K562 (cell line): Measurements from ENCODE around the gene RIMS3. TPM values are rescaled to one million over a fixed set of nuclear protein-coding genes. Genes with fewer than 3 reads are reported as not detected.

ENCODE experiments used
- ATAC-seq: fragments of 200-7000 bp; cut with Tn5 transposase; 3 replicates; pipeline ENCODE4 v1.9.1; 2020; ENCODE audit warnings: moderate library complexity
- BruUV-seq: library from RNA; stranded (reverse); fragments of 400-500 nt; replicated peaks from 2 replicates; lab custom pipeline; 2021; lab: Mats Ljungman, UMichigan
- CTCF ChIA-PET: fragments of 300-600 bp; formaldehyde crosslinking; extraction: SDS; loops from one replicate; lab custom pipeline; 2021; ENCODE audit warnings: low intra/inter-chr PET ratio; lab: Yijun Ruan, JAX
- POLR2A ChIA-PET: fragments of 300-600, 350-650 bp; sonication (Branson Sonifier 250); formaldehyde crosslinking; extraction: SDS; loops from one replicate; lab custom pipeline; 2021; ENCODE audit warnings: antibody characterized with exemption, inconsistent platforms; lab: Yijun Ruan, JAX
- DNase-seq, 4 experiments: peaks; one replicate each; pipeline versions ENCODE4 v3.0.0 to v3.0.0-alpha.2; 2011 to 2018; ENCODE audit warnings: low spot score in 3 of 4, mixed read lengths in 3 of 4; ENCODE audit errors: extremely low read depth in 1 of 4
- FAIRE-seq: peaks from 2 replicates; lab custom pipeline; 2011; peaks lifted over from hg19 to GRCh38; lab: Jason Lieb, UNC
- H2AFZ ChIP-seq: 2 replicates; pipeline ENCODE4 v1.6.0; 2011; ENCODE audit warnings: low read depth, low read length, control low read depth, inconsistent platforms
- H3K27ac ChIP-seq: fragments of 200-600 bp; 3 replicates; pipeline ENCODE4 v1.8.0; 2011; ENCODE audit warnings: low read depth, mild to moderate bottlenecking, control low read depth, inconsistent platforms, low read length, moderate library complexity, mixed read lengths; ENCODE audit errors: extremely low read depth
- H3K27me3 ChIP-seq, 2 experiments: fragments of 300-600 bp in 1 of 2; 2 replicates in 1 of 2; 3 replicates in 1 of 2; pipeline versions ENCODE4 v1.6.0 to v1.8.0; 2011; ENCODE audit warnings: inconsistent platforms in 2 of 2, low read length in 2 of 2, mild to moderate bottlenecking in 1 of 2, mixed read lengths in 1 of 2, moderate library complexity in 1 of 2; ENCODE audit not compliant: control insufficient read depth in 2 of 2, insufficient read depth in 2 of 2
- H3K36me3 ChIP-seq: fragments of 300-600 bp; 3 replicates; pipeline ENCODE4 v1.8.0; 2011; ENCODE audit warnings: mild to moderate bottlenecking, low read length, inconsistent platforms; ENCODE audit not compliant: control insufficient read depth, insufficient read depth
- H3K4me1 ChIP-seq, 2 experiments: fragments of 200-600 bp in 1 of 2; replicated peaks in 1 of 2; 2 replicates in 1 of 2; 3 replicates in 1 of 2; pipeline versions ENCODE4 v1.5.1 to v1.8.0; 2011; ENCODE audit warnings: inconsistent platforms in 2 of 2, low read length in 2 of 2, mild to moderate bottlenecking in 1 of 2, mixed read lengths in 1 of 2, moderate library complexity in 1 of 2; ENCODE audit not compliant: control insufficient read depth in 2 of 2, insufficient read depth in 2 of 2
- H3K4me2 ChIP-seq: 2 replicates; pipeline ENCODE4 v1.6.1; 2011; ENCODE audit warnings: low read length, control low read depth, inconsistent platforms, mixed read lengths; ENCODE audit not compliant: insufficient read depth
- H3K4me3 ChIP-seq: fragments of 200-600 bp; sonication (generic), shearing (Covaris generic); 2 replicates; pipeline ENCODE4 v1.5.1; 2016; ENCODE audit warnings: control low read depth, inconsistent platforms
- H3K79me2 ChIP-seq: fragments of 200-600 bp; 3 replicates; pipeline ENCODE4 v1.8.0; 2011; ENCODE audit warnings: low read length, inconsistent platforms; ENCODE audit not compliant: control insufficient read depth, insufficient read depth
- H3K9ac ChIP-seq, 2 experiments: 2 replicates each; pipeline versions ENCODE4 v1.6.0 to v1.6.1; 2011; ENCODE audit warnings: low read depth in 2 of 2, low read length in 2 of 2, control low read depth in 1 of 2, inconsistent platforms in 1 of 2, mild to moderate bottlenecking in 1 of 2, mixed read lengths in 1 of 2; ENCODE audit not compliant: insufficient read depth in 1 of 2
- H3K9me1 ChIP-seq: one replicate; pipeline ENCODE4 v1.6.0; 2011; ENCODE audit warnings: inconsistent platforms, mild to moderate bottlenecking, low read length, moderate library complexity; ENCODE audit not compliant: control insufficient read depth, insufficient read depth
- H3K9me3 ChIP-seq: replicated peaks from 2 replicates; pipeline ENCODE4 v1.5.1; 2011; ENCODE audit warnings: low read depth, low read length, inconsistent platforms; ENCODE audit not compliant: control insufficient read depth, insufficient read depth
- H4K20me1 ChIP-seq: replicated peaks from 2 replicates; pipeline ENCODE4 v1.6.1; 2011; ENCODE audit warnings: low read length, inconsistent platforms, mixed read lengths; ENCODE audit not compliant: control insufficient read depth, insufficient read depth
- ADNP ChIP-seq: fragments of 200-800 bp; sonication (Bioruptor generic); IDR thresholded peaks from 2 replicates; pipeline ENCODE4 v1.6.1; 2016; ENCODE audit warnings: missing genetic modification characterization, missing compliant biosample characterization
- BRF1 ChIP-seq: IDR thresholded peaks from 3 replicates; pipeline ENCODE4 v1.6.1; 2011; ENCODE audit warnings: borderline replicate concordance, mild to moderate bottlenecking; ENCODE audit not compliant: insufficient read length; ENCODE audit errors: extremely low read depth
- DIDO1 ChIP-seq: fragments of 450-650 bp; IDR thresholded peaks from 2 replicates; pipeline ENCODE4 v1.6.1; 2016; ENCODE audit warnings: low read depth, missing biosample characterization, missing genetic modification characterization
- FOXA3 ChIP-seq, 2 experiments: fragments of 450-650 bp in 1 of 2; sonication (generic) in 1 of 2; formaldehyde crosslinking; IDR thresholded peaks in 1 of 2; conservative IDR thresholded peaks in 1 of 2; 2 replicates each; pipeline versions ENCODE4 v1.4.0 to v1.8.0; 2020 to 2022; ENCODE audit warnings: mild to moderate bottlenecking in 2 of 2, missing genetic modification reagents in 1 of 2
- HIVEP1 ChIP-seq: fragments of 250-450 bp; sonication (Bioruptor Pico); IDR thresholded peaks from 2 replicates; pipeline ENCODE4 v1.4.0; 2020; ENCODE audit warnings: mild to moderate bottlenecking
- NCOA2 ChIP-seq, 2 experiments: fragments of 450-650 bp; IDR thresholded peaks; 2 replicates each; pipeline ENCODE4 v1.6.1; 2018; ENCODE audit warnings: mild to moderate bottlenecking in 2 of 2, moderate library complexity in 1 of 2; ENCODE audit not compliant: partially characterized antibody in 2 of 2
- POU5F1 ChIP-seq: fragments of 150-350 bp; IDR thresholded peaks from 2 replicates; pipeline ENCODE4 v1.6.1; 2014; ENCODE audit warnings: borderline replicate concordance, low read length, low read depth, mild to moderate bottlenecking; ENCODE audit not compliant: partially characterized antibody
- SRSF1 ChIP-seq: fragments of 200-400 bp; formaldehyde crosslinking; IDR thresholded peaks from 2 replicates; pipeline ENCODE4 v1.6.1; 2017; ENCODE audit warnings: mild to moderate bottlenecking, low read depth, low read length, moderate library complexity
- TEAD2 ChIP-seq: fragments of 450-650 bp; IDR thresholded peaks from 2 replicates; pipeline ENCODE4 v1.6.1; 2016; ENCODE audit warnings: missing genetic modification characterization, control low read depth, missing compliant biosample characterization
- XRCC3 ChIP-seq: fragments of 450-650 bp; IDR thresholded peaks from 2 replicates; pipeline ENCODE4 v1.6.1; 2017; ENCODE audit warnings: mild to moderate bottlenecking, moderate library complexity
- ZNF124 ChIP-seq: sonication (generic); formaldehyde crosslinking; IDR thresholded peaks from 2 replicates; pipeline ENCODE4 v1.8.1; 2022; ENCODE audit warnings: missing genetic modification reagents
- ZNF165 ChIP-seq: fragments of 250-450 bp; sonication (Bioruptor Pico); IDR thresholded peaks from 2 replicates; pipeline ENCODE4 v1.4.0; 2020; ENCODE audit warnings: borderline replicate concordance
- ZNF644 ChIP-seq: fragments of 200-800 bp; sonication (Bioruptor generic); IDR thresholded peaks from 2 replicates; pipeline ENCODE4 v1.6.1; 2016; ENCODE audit warnings: low read depth, missing genetic modification characterization, missing compliant biosample characterization
- ZNF76 ChIP-seq: fragments of 250-450 bp; sonication (Bioruptor Pico); IDR thresholded peaks from 2 replicates; pipeline ENCODE4 v1.4.0; 2020; ENCODE audit warnings: mild to moderate bottlenecking, moderate library complexity, borderline replicate concordance
- WGBS: fragments of 100-300 bp; shearing (Covaris generic); methylation state at CpG from one replicate; pipeline ENCODE4 v1.1.6; 2016; ENCODE audit warnings: low coverage, mixed read lengths; ENCODE audit not compliant: insufficient coverage; ENCODE audit errors: missing lambda C conversion rate; 5-methylcytosine and 5-hydroxymethylcytosine counted together
- in situ Hi-C: fragments of 300-500 bp; cut with MboI; formaldehyde crosslinking; loops from 4 replicates; pipeline ENCODE4 v1.15.0; 2018; ENCODE audit warnings: inconsistent platforms, mixed read lengths
- intact Hi-C: fragments of 100-400 bp; cut with micrococcal nuclease; formaldehyde crosslinking; loops from 2 replicates; pipeline ENCODE4 v1.14.2; 2022
- polyA plus RNA-seq, 8 experiments: library from polyadenylated mRNA; depleted of rRNA in 4 of 8; stranded (reverse) in 5 of 8; unstranded in 3 of 8; fragments of >200 nt; fragmentation: Nextera tagmentation in 2 of 8; fragmentation: Illumina TruSeq in 1 of 8; extraction: Ambion mirVana in 2 of 8; extraction: Trizol in 1 of 8; gene quantifications; 2 replicates each; pipeline versions ENCODE4 v1.2.1 to v1.2.3, GENCODE V29; 2011 to 2014; ENCODE audit warnings: inconsistent platforms in 1 of 8, missing spikeins in 1 of 8
- total RNA-seq, 7 experiments: library from RNA; depleted of rRNA in 6 of 7; stranded (reverse); fragments of >200 nt in 6 of 7; fragmentation: Illumina TruSeq in 2 of 7; extraction: Trizol in 2 of 7; gene quantifications; 2 replicates each; pipeline versions ENCODE4 v1.2.1 to v1.2.3, GENCODE V29; 2011 to 2021; ENCODE audit warnings: low replicate concordance in 1 of 7
- TF ChIP-seq, protein P1 (sequence below): fragments of 450-650 bp; IDR thresholded peaks from 2 replicates; pipeline ENCODE4 v1.6.1; 2016; ENCODE audit warnings: low read depth, mild to moderate bottlenecking, moderate library complexity
- TF ChIP-seq, protein P2 (sequence below): fragments of 250-450 bp; sonication (Bioruptor Pico); IDR thresholded peaks from 2 replicates; pipeline ENCODE4 v1.8.0; 2021; ENCODE audit warnings: moderate library complexity, mild to moderate bottlenecking, inconsistent platforms
- TF ChIP-seq, protein P3 (sequence below): fragments of 450-650 bp; IDR thresholded peaks from one replicate; pipeline ENCODE4 v1.6.1; 2018; ENCODE audit warnings: mild to moderate bottlenecking, moderate library complexity; ENCODE audit not compliant: partially characterized antibody
- TF ChIP-seq, protein P4 (sequence below): fragments of 450-650 bp; IDR thresholded peaks from 2 replicates; pipeline ENCODE4 v1.6.1; 2018; ENCODE audit warnings: mild to moderate bottlenecking, low read depth; ENCODE audit not compliant: partially characterized antibody

RIMS3 gene
- total and polyA plus RNA-seq, 9 of the 15 experiments (the other 6 are each of a cell fraction or from before 2014, with no cell fraction given), result 0.06 to 1.2 (median 0.59) TPM

DNA sequence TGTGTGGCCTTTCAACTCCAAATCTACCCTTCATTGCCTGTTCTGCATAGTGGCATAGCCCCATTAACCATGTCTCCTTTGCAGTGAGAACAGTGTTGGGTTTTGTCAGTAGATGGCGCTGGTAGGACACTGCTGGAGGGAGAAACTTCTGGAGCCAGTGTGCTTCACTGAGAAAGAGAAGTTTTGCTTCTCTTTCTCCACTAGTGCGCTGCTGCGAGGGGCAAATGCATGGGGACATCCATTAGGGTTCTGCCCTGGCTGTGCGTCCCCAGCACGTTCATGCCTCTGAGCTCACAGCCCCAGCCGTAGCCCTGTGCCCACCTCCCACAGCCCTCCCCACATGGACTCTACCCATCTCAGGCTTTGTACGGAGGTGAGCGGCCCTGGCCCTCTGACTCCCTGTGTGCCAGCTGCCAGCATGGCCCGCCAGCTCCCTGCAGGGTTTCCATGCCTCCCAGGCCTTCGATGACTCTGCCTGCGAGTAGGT lies 53.1 kb downstream of the RIMS3 start (continued):
- TF ChIP-seq ADNP (tag) (no peak), HIVEP1 (no peak), ZNF76 (CRISPR knock-in tag) (no peak), XRCC3 (no peak)

GRCh38 chr1:40610156-40610555 lies 55.3 kb downstream of the RIMS3 start:
- CTCF ChIA-PET, result interaction anchor here (0.7 kb wide), 1 partner anchor 164 kb away, joined by 3 read pairs; no protein-coding TSS in a partner anchor
- POLR2A ChIA-PET, result no interaction called here
- H3K9me1 ChIP-seq, result no peaks in the 10 kb centered on the region
- no TSS peak for BruUV-seq
- no peaks in the 10 kb centered on the region for H3K79me2 ChIP-seq
- intact Hi-C loops (loop anchor here (5.0 kb wide), 1 partner anchor 342 kb away; no protein-coding TSS in a partner anchor), in situ Hi-C loops (loop anchor here (5.0 kb wide), 1 partner anchor 342 kb away; no protein-coding TSS in a partner anchor)
- ATAC-seq (no peak), DNase-seq (no peak), FAIRE-seq (no peak)
- no peaks in the 10 kb centered on the region for H3K36me3 ChIP-seq
- H2AFZ ChIP-seq, result no peak overlapping the region
- H4K20me1 ChIP-seq, result no peaks in the 10 kb centered on the region
- WGBS, result 4% methylated on average over 7 of the region's 7 CpGs
- H3K4me3 ChIP-seq, result no peak overlapping the region
- H3K9ac ChIP-seq, result no peak overlapping the region; a peak in 1 of 4 replicates
- H3K27me3 ChIP-seq, result peaks cover 4 to 13% of the 10 kb centered on the region in 2 experiments; a peak in 4 of 5 replicates
- no peak overlapping the region for H3K27ac ChIP-seq
- no peaks in the 10 kb centered on the region for H3K9me3 ChIP-seq
- H3K4me1 ChIP-seq, result peaks cover 0 to 4% of the 10 kb centered on the region in 2 experiments; a peak in 2 of 5 replicates
- no peak overlapping the region for H3K4me2 ChIP-seq
- TF ChIP-seq, protein P1, sequence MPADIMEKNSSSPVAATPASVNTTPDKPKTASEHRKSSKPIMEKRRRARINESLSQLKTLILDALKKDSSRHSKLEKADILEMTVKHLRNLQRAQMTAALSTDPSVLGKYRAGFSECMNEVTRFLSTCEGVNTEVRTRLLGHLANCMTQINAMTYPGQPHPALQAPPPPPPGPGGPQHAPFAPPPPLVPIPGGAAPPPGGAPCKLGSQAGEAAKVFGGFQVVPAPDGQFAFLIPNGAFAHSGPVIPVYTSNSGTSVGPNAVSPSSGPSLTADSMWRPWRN, result no peak
- TF ChIP-seq ZNF644 (tag), result no peak
- TF ChIP-seq, protein P2, sequence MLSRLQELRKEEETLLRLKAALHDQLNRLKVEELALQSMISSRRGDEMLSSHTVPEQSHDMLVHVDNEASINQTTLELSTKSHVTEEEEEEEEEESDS (CRISPR knock-in tag), result no peak
- TF ChIP-seq NCOA2 (IDR thresholded peaks at IDR 0.05; ENCODE audit: partially characterized antibody in 2 of 2), result no peak
- no peak for TF ChIP-seq DIDO1
- TF ChIP-seq FOXA3 (CRISPR knock-in tag; conservative IDR thresholded peaks at IDR 0.05 in 1 of 2, IDR thresholded peaks at IDR 0.05 in 1 of 2), result no peak
- TF ChIP-seq ZNF165 (CRISPR knock-in tag), result no peak
- no peak for TF ChIP-seq TEAD2 (tag)
- TF ChIP-seq, protein P3, sequence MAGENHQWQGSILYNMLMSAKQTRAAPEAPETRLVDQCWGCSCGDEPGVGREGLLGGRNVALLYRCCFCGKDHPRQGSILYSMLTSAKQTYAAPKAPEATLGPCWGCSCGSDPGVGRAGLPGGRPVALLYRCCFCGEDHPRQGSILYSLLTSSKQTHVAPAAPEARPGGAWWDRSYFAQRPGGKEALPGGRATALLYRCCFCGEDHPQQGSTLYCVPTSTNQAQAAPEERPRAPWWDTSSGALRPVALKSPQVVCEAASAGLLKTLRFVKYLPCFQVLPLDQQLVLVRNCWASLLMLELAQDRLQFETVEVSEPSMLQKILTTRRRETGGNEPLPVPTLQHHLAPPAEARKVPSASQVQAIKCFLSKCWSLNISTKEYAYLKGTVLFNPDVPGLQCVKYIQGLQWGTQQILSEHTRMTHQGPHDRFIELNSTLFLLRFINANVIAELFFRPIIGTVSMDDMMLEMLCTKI, result no peak
- TF ChIP-seq, protein P4, sequence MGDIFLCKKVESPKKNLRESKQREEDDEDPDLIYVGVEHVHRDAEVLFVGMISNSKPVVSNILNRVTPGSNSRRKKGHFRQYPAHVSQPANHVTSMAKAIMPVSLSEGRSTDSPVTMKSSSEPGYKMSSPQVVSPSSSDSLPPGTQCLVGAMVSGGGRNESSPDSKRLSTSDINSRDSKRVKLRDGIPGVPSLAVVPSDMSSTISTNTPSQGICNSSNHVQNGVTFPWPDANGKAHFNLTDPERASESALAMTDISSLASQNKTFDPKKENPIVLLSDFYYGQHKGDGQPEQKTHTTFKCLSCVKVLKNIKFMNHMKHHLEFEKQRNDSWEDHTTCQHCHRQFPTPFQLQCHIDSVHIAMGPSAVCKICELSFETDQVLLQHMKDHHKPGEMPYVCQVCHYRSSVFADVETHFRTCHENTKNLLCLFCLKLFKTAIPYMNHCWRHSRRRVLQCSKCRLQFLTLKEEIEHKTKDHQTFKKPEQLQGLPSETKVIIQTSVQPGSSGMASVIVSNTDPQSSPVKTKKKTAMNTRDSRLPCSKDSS, result no peak
- TF ChIP-seq SRSF1, result no peak
- no peak for TF ChIP-seq BRF1
- TF ChIP-seq POU5F1, result no peak
- TF ChIP-seq ZNF124 (CRISPR knock-in tag), result no peak
